GM21367 (cell line): ENCODE data around the gene TMF1.

Source experiments
- ATAC-seq: cut with Tn5 transposase; IDR thresholded peaks from one replicate; pipeline ENCODE4 v1.9.1; 2021; ENCODE audit not compliant: unreplicated experiment

Gene TMF1, protein sequence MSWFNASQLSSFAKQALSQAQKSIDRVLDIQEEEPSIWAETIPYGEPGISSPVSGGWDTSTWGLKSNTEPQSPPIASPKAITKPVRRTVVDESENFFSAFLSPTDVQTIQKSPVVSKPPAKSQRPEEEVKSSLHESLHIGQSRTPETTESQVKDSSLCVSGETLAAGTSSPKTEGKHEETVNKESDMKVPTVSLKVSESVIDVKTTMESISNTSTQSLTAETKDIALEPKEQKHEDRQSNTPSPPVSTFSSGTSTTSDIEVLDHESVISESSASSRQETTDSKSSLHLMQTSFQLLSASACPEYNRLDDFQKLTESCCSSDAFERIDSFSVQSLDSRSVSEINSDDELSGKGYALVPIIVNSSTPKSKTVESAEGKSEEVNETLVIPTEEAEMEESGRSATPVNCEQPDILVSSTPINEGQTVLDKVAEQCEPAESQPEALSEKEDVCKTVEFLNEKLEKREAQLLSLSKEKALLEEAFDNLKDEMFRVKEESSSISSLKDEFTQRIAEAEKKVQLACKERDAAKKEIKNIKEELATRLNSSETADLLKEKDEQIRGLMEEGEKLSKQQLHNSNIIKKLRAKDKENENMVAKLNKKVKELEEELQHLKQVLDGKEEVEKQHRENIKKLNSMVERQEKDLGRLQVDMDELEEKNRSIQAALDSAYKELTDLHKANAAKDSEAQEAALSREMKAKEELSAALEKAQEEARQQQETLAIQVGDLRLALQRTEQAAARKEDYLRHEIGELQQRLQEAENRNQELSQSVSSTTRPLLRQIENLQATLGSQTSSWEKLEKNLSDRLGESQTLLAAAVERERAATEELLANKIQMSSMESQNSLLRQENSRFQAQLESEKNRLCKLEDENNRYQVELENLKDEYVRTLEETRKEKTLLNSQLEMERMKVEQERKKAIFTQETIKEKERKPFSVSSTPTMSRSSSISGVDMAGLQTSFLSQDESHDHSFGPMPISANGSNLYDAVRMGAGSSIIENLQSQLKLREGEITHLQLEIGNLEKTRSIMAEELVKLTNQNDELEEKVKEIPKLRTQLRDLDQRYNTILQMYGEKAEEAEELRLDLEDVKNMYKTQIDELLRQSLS

DNA sequence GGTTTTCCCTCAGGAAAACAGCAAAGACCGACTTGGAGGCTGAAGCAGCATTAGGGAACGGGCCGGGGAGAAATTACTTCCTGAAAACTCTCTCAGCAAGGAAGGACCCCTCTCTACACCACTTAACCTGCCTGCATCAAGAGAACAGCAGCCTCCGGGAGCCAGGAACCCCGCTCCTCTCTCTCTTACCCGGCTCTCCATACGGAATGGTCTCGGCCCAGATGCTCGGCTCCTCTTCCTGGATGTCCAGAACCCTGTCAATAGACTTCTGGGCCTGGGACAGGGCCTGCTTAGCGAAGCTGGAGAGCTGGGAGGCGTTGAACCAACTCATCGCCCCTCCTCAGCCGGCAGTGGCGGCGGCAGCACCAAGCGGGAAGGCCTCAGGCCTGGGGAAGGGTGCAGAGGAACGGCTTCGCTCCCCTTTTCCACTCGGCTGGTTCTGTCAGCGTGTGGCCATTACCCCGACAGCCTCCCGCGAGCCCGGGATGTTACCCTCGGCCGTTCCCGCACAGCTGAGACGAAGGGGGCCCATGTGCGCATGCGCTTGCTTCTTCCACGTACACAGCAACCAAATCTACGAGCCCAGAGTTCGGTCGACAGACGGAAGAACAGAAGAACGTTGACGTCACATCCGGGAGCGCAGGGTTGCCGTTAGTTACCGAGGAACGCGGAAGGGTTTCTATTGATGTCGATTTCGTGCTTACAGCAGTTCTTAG, at the start of gene TMF1:
Gene TMF1, minus strand, starts transcription at position 578 of the 716 bp plus-strand sequence. Its CDS starts 247 bp downstream, at position 331.
- ATAC-seq = peak; percentile 97

DNA sequence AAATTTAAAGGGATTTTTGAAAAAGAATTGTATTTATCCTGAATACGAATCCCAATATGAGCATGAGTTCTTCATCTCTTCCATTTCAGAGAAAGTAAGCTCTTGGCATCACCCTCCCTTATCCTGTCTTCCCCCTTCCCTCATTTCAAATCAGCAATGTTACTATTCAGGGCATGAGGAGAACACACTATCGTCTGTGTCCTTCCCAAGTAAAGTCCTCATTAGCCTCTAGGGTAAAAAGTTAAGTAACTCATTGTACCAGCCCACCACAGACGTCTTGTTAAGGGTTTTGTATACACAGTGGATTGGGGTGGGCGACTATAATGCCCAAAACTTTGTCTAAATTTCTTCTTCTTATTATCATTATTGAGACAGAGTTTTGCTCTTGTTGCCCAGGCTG, 47.4 kb upstream of the TMF1 start:
- no peak for ATAC-seq

DNA sequence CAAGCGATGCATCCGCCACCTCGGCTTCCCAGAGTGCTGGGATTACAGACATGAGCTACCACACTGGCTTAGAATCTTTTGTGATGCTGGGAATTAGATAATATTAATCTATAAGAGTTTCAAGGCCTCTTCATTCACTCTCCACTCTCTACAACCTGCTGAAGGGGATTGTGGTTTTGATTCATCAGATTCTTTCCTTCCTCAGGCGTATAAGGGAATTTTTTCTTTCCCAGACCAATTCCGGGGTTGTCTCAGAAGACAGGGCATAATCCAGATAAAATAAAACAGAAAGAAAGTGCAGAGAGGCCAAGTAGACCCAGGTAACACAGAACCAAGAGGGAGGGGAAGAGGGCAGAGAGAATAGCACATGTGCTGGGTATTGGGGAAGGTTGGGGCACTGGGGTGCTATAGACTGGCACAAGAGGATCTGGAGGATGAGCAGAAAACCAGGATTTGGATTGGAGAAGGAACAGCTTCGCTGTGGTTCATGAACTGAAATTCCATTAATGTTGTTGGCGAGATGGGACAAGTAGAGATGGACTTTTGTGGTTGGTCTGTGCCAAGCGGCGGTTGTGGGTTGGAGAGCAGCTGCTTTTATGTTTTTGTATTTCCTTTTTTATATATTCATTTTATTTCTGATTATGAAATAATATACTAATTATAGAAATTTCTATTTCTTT, 45.4 kb upstream of the TMF1 start:
- ATAC-seq = no peak

DNA sequence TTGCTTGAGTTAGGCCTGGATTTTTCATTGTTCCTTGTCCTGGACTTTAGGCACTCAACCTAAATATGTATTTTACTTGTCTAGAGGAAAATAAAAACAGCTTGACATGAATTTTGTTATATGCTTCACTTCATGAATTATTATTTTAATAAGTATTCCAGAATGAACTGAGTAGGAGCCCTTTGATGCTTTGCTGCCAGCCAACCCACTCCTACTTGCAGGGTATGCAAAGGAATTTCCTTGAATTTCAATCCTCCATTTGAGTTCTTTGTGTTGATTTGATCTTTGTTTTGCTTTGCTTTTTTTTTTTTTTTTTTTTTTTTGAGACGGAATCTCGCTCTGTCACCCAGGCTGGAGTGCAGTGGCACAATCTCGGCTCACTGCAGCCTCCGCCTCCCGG, 44.2 kb upstream of the TMF1 start:
- ATAC-seq = no peak

DNA sequence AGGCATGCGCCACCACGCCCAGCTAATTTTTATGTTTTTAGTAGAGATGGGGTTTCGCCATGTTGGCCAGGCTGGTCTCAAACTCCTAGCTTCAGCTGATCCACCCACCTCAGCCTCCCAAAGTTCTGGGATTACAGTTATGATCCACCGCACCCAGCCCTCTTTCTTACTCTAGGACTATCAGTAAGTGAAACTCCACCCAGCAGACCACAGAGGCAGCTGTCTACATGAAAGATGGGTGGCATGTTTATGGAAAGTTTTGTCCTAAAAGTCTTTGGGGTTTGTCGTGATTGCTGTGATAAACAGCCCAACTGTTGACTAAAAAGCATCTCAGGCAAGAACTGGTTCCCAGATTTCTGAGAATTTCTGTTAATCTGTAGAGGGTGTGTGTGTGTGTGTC, 43.5 kb upstream of the TMF1 start:
- no peak for ATAC-seq

DNA sequence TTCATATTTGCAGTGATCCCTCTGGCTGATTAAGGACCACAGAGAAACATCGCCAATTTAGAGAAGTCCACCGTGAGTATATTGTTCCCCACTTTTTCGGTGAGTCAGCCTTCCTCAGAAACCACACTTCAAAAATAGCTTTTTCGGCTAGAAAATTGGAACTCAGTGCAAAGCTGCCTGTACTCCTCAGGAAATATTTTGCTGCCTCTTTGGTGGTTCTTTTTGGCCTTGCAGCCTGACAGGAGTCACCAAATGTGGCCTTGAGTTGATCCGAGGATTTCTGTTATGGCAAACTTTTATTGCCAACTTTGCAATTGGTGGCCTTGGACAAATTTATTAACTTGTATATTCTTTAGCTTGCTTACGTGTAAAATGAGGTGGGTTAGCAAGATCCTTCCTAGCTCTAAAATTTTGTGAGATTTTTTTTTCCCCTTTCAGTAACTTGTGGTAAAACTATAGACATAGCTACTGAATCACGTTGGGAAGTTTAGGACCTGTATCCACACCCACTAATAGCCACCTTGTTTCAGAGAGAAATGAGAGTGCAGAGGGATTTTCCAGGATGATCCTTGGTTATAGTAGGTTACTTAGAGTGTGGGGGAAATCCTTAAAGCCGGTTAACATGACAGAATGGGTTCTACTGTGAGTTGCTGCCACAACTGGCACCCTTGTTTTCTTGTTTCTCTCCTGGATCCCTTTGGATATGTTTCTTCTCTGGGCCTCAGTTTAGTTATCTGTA, 42.5 kb upstream of the TMF1 start:
- no peak for ATAC-seq

DNA sequence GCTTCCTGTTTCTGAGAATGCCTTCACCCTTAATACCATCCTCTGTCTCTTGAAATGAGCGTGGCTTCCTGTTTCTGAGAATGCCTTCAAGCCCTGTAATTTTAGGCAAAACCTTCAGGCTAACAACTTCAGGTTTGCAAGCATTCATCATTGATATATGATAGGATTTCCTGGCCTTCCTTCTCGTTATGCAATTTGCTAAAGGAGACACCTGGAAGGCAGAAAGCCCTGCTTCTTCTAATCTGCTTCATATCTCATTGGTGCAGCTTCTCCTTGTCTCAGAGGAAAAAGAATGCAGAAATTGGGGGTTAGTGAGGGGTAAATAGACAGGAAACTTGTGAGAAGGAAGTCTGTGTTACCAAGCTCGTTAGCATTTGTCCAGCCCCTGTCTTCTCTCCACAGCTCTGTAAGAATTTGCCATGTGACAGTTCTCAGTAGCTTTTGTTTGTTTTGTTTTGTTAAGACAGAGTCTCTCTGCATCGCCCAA, 39.9 kb upstream of the TMF1 start:
- peak; percentile 67 for ATAC-seq

GRCh38 chr3:69091389-69092029, 39.4 kb upstream of the TMF1 start:
- ATAC-seq = no peak

DNA sequence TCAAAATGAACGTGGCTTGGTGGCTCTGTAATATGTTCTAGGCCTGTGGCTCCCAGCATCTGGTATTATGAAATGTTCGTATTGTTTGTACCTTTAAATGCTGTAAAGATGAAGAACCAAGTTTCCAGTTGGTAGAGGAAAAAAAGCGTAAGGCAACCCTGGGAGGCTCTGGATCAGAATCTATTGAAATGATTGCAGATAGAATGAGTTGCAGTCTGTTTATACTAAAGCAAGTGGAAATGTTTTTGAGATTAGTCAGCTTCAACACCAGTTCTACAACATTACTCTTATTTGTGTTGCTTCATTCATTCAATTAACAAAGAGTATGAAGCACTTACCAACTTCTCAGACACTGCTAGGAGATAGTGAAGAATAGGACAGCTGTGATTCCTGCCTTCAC, 37.9 kb upstream of the TMF1 start:
- no peak for ATAC-seq

DNA sequence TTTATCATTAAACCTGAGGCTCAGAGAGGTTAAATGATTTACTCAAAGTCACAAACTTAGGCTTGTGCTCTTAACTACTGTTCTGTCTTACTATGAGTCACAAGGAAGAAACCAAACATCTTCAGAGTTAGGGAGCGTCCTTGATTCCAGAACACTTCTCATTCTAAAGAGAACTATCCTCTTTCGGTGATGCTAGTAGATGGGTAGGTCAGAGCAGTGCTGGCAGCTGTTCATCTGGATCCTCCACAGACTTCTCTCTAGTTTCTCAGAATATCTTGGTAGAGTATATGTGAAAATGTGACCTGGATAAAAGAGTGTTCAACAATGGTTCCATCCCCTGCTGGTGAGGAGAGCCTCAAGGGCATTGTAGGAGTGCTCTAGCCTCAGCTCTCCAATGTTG, 35.9 kb upstream of the TMF1 start:
- peak; percentile 11 for ATAC-seq

DNA sequence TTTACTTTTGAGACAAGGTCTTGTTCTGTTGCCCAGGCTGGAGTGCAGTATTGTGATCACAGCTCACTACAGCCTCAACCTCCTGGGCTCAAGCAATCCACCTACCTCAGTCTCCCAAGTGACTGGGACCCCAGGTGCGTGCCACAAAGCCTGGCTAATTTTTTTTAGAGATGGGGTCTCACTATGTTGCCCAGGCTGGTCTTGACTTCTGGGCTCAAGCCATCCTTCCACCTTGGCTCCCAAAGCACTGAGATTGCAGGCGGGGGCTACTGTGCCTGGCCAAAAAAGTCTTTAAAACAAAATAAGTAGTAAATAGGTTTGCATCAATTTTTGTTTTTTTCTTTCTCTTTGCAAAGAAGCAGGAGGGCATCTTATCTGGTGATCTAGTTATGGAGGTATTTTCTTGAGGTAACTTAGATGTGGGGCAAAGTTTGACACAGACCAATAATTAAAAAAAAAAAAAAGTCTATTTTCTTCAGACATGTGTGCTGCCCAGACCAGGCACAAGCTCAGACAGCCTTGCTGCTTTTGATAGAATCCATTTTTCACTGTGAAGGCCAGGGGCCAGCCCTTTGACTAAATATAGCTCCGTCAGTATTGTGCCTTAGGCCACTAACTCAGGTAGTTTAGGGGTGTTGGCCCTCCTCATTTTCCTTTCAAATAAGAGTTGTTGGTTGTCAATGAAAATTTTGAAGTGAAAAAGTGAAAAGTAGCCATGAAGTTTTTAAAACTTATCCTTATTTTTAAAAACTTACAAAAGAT, 35.1 kb upstream of the TMF1 start:
- no peak for ATAC-seq

DNA sequence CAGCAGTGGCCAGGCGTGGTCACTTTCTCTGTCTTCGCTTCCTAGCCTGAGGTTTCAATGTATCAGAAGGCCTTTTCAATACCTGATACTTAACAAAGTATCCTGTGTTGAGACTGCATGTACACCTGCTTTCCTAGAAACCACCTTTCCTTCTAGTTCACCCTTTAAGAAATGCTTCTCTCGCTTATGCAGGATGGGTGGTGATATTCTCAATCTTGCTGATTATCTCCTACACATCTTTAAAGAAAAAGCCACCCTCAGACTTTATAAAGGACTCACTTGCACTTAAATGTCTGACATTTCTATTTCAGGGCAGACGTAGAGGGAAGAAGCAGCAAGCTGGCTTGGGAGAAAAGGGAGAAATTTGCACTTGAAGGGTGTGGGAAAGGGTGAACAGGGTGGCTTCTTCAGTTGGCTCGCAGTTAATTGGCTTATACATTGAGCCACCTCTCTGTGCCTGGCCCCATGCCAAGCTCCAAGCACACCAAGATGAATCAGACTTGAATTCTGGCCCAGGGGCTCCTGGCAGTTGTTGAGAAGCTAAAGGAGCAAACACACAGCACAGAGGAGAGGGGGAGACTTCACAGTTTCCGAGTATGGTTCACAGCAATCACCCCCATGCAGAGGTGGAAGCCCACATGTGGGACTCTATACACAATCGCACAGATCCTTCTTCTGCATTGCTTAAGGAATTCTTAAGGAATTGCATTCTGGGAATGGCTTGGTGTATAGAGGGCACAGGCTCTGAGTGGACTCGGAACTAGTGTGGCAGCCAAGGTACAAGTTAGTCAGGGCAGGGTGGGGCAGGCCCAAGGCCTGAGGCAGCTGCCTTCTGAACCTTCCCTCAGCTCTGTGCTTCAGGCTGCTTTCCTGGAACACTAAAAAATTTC, 33.9 kb upstream of the TMF1 start:
- ATAC-seq = no peak

- ATAC-seq = no peak
Observed at GRCh38 chr3:69085168-69085832, 33.2 kb upstream of the TMF1 start.

GRCh38 chr3:69084326-69085167, 32.4 kb upstream of the TMF1 start, which contains the start of gene ARL6IP5:
Gene ARL6IP5, plus strand, starts transcription at chr3:69084937. Its CDS starts 111 bp downstream, at chr3:69085048.
- peak; percentile 40 for ATAC-seq

DNA sequence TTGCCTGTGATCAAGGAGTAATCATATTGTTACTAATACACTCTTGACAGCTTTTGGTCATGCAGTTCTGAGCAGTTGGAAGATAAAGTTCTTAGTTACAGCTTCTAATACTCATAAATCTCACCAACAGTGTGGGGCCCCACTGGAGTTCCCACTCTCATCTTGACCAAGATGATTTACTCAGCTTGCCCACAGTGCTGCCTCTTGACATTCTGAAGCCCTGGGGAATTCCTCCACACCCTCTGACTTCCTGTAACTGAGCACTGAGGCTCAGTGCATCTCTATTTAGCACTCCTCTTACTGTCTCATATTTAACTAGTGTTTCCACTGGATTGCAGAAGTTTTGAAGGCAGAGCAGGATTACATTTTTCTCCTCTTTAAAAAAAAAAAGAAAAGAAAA, 30.7 kb upstream of the TMF1 start:
- peak; percentile 55 for ATAC-seq

- ATAC-seq = no peak
Observed at GRCh38 chr3:69082361-69082760, 30.2 kb upstream of the TMF1 start.
